Endothelial cell of umbilical vein (primary cell): Measurements from ENCODE around the gene FARP1.

ENCODE experiments used
- EZH2 ChIP-seq: IDR thresholded peaks from 2 replicates; pipeline ENCODE4 v1.6.1; 2012; ENCODE audit warnings: borderline replicate concordance, low read depth, mild to moderate bottlenecking, moderate library complexity, low read length, inconsistent platforms; ENCODE audit not compliant: severe bottlenecking
- FOS ChIP-seq: IDR thresholded peaks from 2 replicates; pipeline ENCODE4 v1.6.1; 2011; ENCODE audit warnings: mild to moderate bottlenecking, low read length, moderate library complexity, borderline replicate concordance; ENCODE audit not compliant: insufficient read depth
- GATA2 ChIP-seq: IDR thresholded peaks from 2 replicates; pipeline ENCODE4 v1.7.0; 2011; ENCODE audit warnings: low read depth, mild to moderate bottlenecking, moderate library complexity, mixed read lengths, low read length; ENCODE audit not compliant: insufficient read length, insufficient read depth
- JUN ChIP-seq: IDR thresholded peaks from 2 replicates; pipeline ENCODE4 v1.6.1; 2011; ENCODE audit warnings: borderline replicate concordance, low read depth; ENCODE audit not compliant: insufficient read length, insufficient read depth
- MYC ChIP-seq: IDR thresholded peaks from one replicate; pipeline ENCODE4 v1.6.1; 2011; ENCODE audit warnings: mild to moderate bottlenecking, low read depth, low read length
- POLR2A ChIP-seq: IDR thresholded peaks from 2 replicates; pipeline ENCODE4 v1.6.1; 2012; ENCODE audit warnings: low read depth, mild to moderate bottlenecking, control low read depth, low read length
- POLR2AphosphoS5 ChIP-seq: IDR thresholded peaks from 2 replicates; pipeline ENCODE4 v1.6.1; 2012; ENCODE audit warnings: low read depth, mild to moderate bottlenecking, control low read depth, low read length, moderate library complexity; ENCODE audit not compliant: insufficient read depth
- TF ChIP-seq, protein P1 (sequence below), 2 donors: IDR thresholded peaks; 1 replicate in 1 of 2; 2 replicates in 1 of 2; pipeline ENCODE4 v1.5.1; 2011; ENCODE audit warnings: low read length in 2 of 2, mild to moderate bottlenecking in 2 of 2, moderate library complexity in 2 of 2, control low read depth in 1 of 2, inconsistent platforms in 1 of 2, low read depth in 1 of 2; ENCODE audit not compliant: insufficient read depth in 1 of 2; ENCODE audit errors: extremely low read depth in 1 of 2
- TF ChIP-seq, protein P2 (sequence below): IDR thresholded peaks from 2 replicates; pipeline ENCODE4 v1.6.1; 2011; ENCODE audit not compliant: insufficient read depth, insufficient read length

DNA sequence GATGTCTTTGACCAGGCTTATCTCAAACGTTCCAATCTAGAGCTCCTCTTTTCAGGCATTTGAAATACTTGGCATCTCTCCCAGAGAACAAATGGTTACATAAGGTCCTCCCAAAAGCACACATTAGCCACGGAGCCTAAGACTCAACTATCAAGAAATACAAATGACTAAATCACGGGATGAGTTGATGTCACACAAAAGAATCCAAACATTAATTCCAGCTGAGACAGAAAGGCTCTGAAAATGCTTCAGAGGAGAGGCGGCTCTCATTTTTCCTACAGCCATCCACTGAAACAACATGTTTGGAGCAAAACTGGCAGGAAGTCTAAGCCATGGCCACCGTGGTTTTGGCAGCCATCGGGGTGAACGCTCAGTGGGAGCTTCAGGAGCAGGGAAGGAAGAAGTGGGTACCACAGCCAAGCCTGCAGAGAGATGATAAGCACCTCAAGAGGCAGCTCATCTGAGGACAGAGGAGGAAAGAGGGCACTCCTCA lies 311.5 kb downstream of the FARP1 start:
- TF ChIP-seq POLR2AphosphoS5 (no peak), EZH2 (no peak), POLR2A (no peak), FOS (no peak), MYC (no peak), JUN (no peak), GATA2 (no peak)
- TF ChIP-seq, protein P1, sequence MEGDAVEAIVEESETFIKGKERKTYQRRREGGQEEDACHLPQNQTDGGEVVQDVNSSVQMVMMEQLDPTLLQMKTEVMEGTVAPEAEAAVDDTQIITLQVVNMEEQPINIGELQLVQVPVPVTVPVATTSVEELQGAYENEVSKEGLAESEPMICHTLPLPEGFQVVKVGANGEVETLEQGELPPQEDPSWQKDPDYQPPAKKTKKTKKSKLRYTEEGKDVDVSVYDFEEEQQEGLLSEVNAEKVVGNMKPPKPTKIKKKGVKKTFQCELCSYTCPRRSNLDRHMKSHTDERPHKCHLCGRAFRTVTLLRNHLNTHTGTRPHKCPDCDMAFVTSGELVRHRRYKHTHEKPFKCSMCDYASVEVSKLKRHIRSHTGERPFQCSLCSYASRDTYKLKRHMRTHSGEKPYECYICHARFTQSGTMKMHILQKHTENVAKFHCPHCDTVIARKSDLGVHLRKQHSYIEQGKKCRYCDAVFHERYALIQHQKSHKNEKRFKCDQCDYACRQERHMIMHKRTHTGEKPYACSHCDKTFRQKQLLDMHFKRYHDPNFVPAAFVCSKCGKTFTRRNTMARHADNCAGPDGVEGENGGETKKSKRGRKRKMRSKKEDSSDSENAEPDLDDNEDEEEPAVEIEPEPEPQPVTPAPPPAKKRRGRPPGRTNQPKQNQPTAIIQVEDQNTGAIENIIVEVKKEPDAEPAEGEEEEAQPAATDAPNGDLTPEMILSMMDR (IDR thresholded peaks at IDR 0.05; ENCODE audit: extremely low read depth in 1 of 2, insufficient read depth in 1 of 2, low read depth in 1 of 2, low read length in 2 of 2), result no peak
- TF ChIP-seq, protein P2, sequence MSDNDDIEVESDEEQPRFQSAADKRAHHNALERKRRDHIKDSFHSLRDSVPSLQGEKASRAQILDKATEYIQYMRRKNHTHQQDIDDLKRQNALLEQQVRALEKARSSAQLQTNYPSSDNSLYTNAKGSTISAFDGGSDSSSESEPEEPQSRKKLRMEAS, result no peak
